ENCODE measurements around the gene APOBEC3B. TPM values are rescaled to one million over a fixed set of nuclear protein-coding genes. Genes with fewer than 3 reads are reported as not detected.
A peak's percentile ranks its signal among the peaks of the same experiment; 100 is the strongest.
"Not testable (repeated sequence)": the region's sequence is repeated elsewhere in the genome, so short reads cannot be mapped to it uniquely, and the experiment has no call there.

The APOBEC3B gene
- total RNA-seq, 1 donor from 2014 or later = under 0.01 TPM

- DNase-seq = not testable (repeated sequence)
Observed at GRCh38 chr22:39031434-39032295, 49.5 kb downstream of the APOBEC3B start.

DNA sequence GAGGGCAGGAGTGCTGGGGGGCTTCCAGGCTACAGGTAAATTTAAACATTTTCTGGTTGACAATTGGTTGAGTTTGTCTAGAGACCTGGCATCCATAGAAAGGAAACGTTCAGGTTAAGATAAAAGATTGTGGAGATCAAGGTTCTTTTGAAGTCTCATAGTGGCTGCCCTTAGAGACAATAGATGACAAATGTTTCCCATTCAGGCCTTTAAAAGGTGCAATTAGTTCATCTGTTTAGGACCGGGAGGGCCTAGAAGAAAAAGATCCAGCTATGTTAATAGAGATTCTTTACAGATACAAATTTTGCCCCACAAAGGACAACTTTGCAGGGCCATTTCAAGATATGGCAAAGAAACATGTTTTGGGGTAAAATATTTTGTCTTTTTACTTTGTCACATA, 54.9 kb downstream of the APOBEC3B start:
- DNase-seq = not testable (repeated sequence)

- DNase-seq = no peak
Observed at GRCh38 chr22:39039306-39040126, 57.4 kb downstream of the APOBEC3B start.

DNA sequence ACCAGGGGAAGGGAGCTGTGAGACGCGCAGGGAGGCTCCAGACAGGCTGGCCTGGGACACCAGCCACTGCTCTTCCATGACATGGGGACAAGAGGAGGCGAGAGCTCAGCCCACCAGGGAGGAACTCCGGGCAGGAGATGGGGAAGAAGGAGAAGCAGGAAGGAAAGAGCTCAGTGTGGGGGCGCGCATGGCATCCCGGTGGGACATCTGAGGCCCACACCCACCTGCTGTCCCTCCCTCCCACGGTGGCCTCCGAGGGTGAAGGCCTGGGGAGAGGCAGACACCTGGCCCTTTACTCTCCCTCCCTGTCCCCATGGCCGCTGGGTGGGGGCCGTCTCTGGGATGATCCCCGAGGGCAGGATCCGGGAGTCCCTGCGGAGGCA, 58.0 kb downstream of the APOBEC3B start:
- DNase-seq = not testable (repeated sequence)

DNA sequence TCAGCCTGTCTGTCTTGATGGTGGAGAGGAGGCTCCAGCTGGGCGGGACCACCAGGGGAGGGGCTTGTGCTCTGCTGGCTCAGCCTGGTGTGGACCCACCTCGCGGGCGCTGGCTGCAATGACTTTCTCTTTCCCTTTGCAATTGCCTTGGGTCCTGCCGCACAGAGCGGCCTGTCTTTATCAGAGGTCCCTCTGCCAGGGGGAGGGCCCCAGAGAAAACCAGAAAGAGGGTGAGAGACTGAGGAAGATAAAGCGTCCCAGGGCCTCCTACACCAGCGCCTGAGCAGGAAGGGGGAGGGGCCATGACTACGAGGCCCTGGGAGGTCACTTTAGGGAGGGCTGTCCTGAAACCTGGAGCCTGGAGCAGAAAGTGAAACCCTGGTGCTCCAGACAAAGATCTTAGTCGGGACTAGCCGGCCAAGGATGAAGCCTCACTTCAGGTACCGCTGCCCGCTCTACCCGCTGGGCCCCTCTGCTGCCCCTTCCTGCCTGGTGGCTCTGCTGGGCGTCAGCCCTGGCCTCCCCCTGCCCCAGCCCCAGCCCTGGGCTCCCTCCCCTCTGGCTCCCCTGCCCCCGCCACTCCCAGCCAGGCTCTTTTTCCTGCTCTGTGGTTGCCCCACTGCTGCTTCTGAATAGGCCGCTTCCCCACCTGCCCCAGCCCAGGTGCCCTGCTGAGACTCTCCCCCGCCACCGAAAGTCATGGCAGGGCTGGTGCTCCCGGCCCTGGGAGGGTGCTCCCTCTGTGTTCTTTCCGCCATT, 58.6 kb downstream of the APOBEC3B start, which contains the start of gene APOBEC3F:
TSS of gene APOBEC3F (plus strand) at position 327 of the 759 bp plus-strand sequence. CDS start at position 424, 97 bp downstream.
- DNase-seq = peak; percentile 57

DNA sequence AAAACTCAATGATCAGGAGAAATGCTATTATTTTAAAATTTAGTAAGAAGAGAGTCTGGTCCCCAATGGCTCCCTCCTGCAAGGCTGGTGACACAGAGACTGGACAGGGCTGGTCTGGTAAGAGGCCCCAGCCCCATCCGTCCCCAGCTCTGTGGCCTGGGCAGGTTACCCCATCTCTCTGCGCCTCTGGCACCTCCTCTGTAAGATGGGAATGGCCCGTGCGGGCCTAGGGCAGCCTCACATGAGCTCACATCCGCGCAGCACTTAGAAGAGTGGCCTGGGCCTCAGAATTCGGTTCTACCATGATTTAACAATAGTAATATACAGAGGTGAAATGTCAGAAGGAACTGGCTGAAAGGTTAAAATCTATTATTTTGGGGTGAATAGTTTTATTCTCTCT, 59.8 kb downstream of the APOBEC3B start:
- no peak for DNase-seq

Other genes starting within 250 kb of the APOBEC3B start
- gene SUN2, start 226.3 kb upstream of the APOBEC3B start, total RNA-seq = 186 and 260 TPM in 2 replicates
- 15.3 and 16.3 TPM in 2 replicates for gene DNAL4, start 188.2 kb upstream of the APOBEC3B start, total RNA-seq
- 0.34 and 0.84 TPM in 2 replicates for gene NPTXR, start 138.3 kb upstream of the APOBEC3B start, total RNA-seq
- gene CBX6, start 110.1 kb upstream of the APOBEC3B start, total RNA-seq = 22.1 and 32.4 TPM in 2 replicates
- gene APOBEC3A, start 24.7 kb upstream of the APOBEC3B start, total RNA-seq = not detected in 2 replicates
- 0.68 and 3.9 TPM in 2 replicates for gene APOBEC3C, start 31.9 kb downstream of the APOBEC3B start, total RNA-seq
- gene APOBEC3D, start 38.8 kb downstream of the APOBEC3B start, total RNA-seq = 1.3 and 3.4 TPM in 2 replicates
- gene APOBEC3F, start 58.5 kb downstream of the APOBEC3B start, total RNA-seq = 2.7 and 4.8 TPM in 2 replicates
- gene APOBEC3G, start 94.9 kb downstream of the APOBEC3B start, total RNA-seq = 6.0 and 10.0 TPM in 2 replicates
- gene APOBEC3H, start 114.9 kb downstream of the APOBEC3B start, total RNA-seq = not detected in 2 replicates
- 6.4 and 9.5 TPM in 2 replicates for gene CBX7, start 170.3 kb downstream of the APOBEC3B start, total RNA-seq

All from dermis blood vessel endothelial cell (primary cell).